Peyer's patch (tissue), 4 donors: Measurements from ENCODE around the gene DERA.

ENCODE experiments used
- CTCF ChIP-seq, 6 experiments: fragments of 450-650 bp in 4 of 6; fragments of 200-600 bp in 2 of 6; sonication (generic) in 1 of 6; IDR thresholded peaks; one replicate each; pipeline ENCODE4 v1.5.1; 2017 to 2019; ENCODE audit warnings: antibody characterized with exemption in 6 of 6, mild to moderate bottlenecking in 3 of 6, moderate library complexity in 1 of 6
- POLR2A ChIP-seq, 2 donors: fragments of 450-650 bp; IDR thresholded peaks; one replicate each; pipeline ENCODE4 v1.5.1; 2017; ENCODE audit warnings: antibody characterized with exemption in 2 of 2, mild to moderate bottlenecking in 2 of 2, moderate library complexity in 2 of 2

- TF ChIP-seq POLR2A (IDR thresholded peaks at IDR 0.05) (no peak), CTCF (IDR thresholded peaks at IDR 0.05) (no peak)
These were observed 31.3 kb downstream of the DERA start for GRCh38 chr12:15942475-15942874.
